ENCODE results near the gene SERPINE2. TPM values are rescaled to one million over a fixed set of nuclear protein-coding genes. Genes with fewer than 3 reads are reported as not detected.

SERPINE2 gene
- total RNA-seq, 1 donor from 2014 or later = 24.6 TPM

DNA sequence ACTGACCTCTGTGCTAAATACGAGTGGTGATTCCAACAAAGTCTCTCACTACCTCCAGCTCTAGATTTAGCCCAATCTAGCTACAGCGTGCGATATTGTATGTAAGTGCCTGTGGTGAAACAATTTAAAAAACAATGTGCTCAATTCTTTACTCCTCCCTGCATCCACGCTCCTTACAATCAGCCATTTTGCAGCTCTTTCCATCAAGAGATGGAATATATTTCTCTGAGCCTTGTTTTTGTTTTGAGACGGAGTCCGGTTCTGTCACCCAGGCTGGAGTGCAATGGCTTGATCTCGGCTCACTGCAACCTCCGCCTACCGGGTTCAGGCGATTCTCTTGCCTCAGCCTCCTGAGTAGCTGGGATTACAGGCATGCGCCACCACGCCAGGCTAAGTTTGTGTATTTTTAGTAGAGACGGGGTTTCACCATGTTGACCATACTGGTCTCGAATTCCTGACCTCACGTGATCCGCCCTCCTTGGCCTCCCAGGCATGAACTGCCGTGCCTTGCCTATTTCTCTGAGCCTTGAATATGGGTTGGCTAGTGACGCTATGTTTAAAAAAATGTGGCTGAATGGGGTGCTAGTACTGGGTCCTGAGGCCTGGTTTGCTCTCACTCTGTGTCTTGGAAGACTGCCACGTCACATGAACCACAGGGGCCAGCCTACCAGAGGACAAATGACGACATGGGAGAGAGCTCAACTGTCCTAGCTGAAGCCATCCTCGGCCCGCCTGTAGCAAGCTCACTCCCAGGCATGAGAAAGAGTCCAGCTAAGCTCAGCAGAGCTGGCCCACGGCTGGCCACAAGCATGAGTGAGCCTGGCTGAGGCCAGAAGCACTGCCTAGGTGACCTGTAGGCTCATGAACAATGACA lies 108.7 kb downstream of the SERPINE2 start:
- TF ChIP-seq, protein P1, sequence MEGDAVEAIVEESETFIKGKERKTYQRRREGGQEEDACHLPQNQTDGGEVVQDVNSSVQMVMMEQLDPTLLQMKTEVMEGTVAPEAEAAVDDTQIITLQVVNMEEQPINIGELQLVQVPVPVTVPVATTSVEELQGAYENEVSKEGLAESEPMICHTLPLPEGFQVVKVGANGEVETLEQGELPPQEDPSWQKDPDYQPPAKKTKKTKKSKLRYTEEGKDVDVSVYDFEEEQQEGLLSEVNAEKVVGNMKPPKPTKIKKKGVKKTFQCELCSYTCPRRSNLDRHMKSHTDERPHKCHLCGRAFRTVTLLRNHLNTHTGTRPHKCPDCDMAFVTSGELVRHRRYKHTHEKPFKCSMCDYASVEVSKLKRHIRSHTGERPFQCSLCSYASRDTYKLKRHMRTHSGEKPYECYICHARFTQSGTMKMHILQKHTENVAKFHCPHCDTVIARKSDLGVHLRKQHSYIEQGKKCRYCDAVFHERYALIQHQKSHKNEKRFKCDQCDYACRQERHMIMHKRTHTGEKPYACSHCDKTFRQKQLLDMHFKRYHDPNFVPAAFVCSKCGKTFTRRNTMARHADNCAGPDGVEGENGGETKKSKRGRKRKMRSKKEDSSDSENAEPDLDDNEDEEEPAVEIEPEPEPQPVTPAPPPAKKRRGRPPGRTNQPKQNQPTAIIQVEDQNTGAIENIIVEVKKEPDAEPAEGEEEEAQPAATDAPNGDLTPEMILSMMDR (IDR thresholded peaks at IDR 0.05; ENCODE audit: partially characterized antibody, unreplicated experiment) = no peak
- Mint-ChIP-seq H3K4me3 (ENCODE audit: unreplicated experiment) (no peak overlapping the region), H3K9me3 (ENCODE audit: unreplicated experiment) (peaks cover 4% of the 10 kb centered on the region), H3K27me3 (ENCODE audit: unreplicated experiment) (peaks cover 2% of the 10 kb centered on the region), H3K4me1 (ENCODE audit: low read depth, unreplicated experiment) (peaks cover 13% of the 10 kb centered on the region), H3K27ac (ENCODE audit: unreplicated experiment) (no peak overlapping the region), H3K36me3 (ENCODE audit: unreplicated experiment) (peaks cover 15% of the 10 kb centered on the region)
- no peak for DNase-seq

DNA sequence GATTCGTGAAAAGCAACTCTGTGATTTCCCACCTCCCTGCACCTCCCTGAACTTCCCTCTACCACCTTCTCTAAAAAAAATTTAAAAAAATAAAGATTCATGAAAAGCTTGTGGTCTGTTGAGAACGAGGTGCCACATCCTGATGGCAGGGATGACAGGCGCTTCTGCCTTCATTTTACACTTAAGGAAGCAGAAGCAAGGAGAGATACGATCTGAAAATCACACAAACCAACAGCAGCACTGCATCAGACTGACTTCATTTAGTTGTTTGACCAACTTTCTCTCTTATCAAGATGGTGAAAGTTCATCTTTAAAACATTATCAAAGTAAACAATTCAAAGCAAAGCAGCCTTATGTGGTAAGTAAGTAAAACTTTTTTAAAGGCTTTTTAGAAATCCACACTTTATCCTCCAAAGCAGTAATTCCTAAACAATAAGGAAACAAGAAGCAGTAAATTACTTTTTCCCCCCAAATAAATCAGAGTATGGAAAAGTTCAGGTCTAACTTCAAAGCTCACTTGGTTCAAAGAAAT lies 109.4 kb downstream of the SERPINE2 start:
- peaks cover 12% of the 10 kb centered on the region for H3K4me1 Mint-ChIP-seq (ENCODE audit: low read depth, unreplicated experiment)
- peaks cover 15% of the 10 kb centered on the region for H3K36me3 Mint-ChIP-seq (ENCODE audit: unreplicated experiment)
- no peak for DNase-seq
- peaks cover under 1% of the 10 kb centered on the region for H3K27me3 Mint-ChIP-seq (ENCODE audit: unreplicated experiment)
- TF ChIP-seq, protein P1 (IDR thresholded peaks at IDR 0.05; ENCODE audit: partially characterized antibody, unreplicated experiment) = no peak
- peaks cover 4% of the 10 kb centered on the region for H3K9me3 Mint-ChIP-seq (ENCODE audit: unreplicated experiment)
- no peak overlapping the region for H3K27ac Mint-ChIP-seq (ENCODE audit: unreplicated experiment)
- H3K4me3 Mint-ChIP-seq (ENCODE audit: unreplicated experiment) = no peak overlapping the region

DNA sequence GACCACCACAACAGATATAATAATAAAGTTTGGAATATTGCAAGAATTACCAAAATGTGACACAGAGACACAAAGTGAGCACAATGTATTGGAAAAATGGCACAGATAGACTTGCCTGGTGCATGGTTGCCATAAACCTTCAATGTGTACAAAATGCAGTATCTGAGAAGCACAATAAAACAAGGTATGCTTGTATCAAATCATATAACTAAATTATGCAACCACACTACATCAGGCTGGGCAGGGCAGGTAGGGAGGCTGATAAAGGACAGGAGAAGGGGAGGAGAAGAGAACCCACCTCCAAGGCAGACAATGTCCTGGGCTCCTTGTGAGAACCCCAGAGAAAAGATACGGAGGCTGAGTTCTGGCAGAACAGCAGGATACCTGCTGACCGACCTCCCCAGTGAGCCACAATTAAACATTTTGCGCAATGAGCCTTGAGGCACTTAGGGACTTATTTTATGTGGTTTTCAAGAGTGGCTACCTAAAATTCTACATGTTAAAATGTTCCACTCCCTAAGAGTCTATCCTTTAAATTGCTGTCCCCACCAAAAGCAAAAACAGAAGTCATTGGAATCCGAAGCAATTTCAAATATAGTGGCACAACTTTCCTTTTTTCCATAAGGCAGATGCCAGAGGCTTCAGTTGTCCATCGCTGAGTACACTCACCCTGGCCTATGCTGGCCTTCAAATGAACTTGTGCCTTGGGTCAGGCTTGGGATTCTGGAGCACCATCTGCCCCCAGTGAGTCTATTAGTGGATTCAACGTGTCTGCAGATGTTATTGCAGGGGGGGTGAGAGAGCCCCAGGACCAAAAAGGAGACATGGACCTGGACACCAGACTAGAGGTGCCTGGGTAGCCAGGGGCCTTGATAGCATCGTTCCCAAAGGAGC lies 110.7 kb downstream of the SERPINE2 start:
- Mint-ChIP-seq H3K36me3 (ENCODE audit: unreplicated experiment) (peaks cover 15% of the 10 kb centered on the region), H3K27me3 (ENCODE audit: unreplicated experiment) (no peaks in the 10 kb centered on the region), H3K9me3 (ENCODE audit: unreplicated experiment) (peaks cover 4% of the 10 kb centered on the region), H3K4me3 (ENCODE audit: unreplicated experiment) (no peak overlapping the region), H3K27ac (ENCODE audit: unreplicated experiment) (peak overlapping the region; percentile 52), H3K4me1 (ENCODE audit: low read depth, unreplicated experiment) (peaks cover 11% of the 10 kb centered on the region)
- TF ChIP-seq, protein P1 (IDR thresholded peaks at IDR 0.05; ENCODE audit: partially characterized antibody, unreplicated experiment) = no peak
- no peak for DNase-seq

DNA sequence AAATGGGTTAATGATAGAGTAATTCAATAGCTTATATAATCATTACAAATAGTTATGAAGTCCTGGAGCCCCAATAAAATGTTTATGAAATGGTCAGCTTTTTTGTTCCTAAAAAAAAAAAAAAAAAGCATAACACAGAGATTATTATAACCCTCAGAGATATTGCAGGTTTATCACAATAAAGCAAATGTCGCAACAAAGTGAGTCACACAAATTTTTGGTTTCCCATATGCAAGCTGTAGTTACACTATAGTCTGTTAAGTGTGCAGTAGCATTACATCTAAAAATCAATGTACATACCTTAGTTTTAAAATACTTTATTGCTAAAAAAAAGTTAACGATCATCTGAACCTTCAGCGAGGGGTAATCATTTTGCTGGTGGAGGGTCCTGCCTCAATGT lies 114.0 kb downstream of the SERPINE2 start:
- peaks cover 21% of the 10 kb centered on the region for H3K36me3 Mint-ChIP-seq (ENCODE audit: unreplicated experiment)
- peaks cover 4% of the 10 kb centered on the region for H3K9me3 Mint-ChIP-seq (ENCODE audit: unreplicated experiment)
- peaks cover 6% of the 10 kb centered on the region for H3K4me1 Mint-ChIP-seq (ENCODE audit: low read depth, unreplicated experiment)
- no peak overlapping the region for H3K4me3 Mint-ChIP-seq (ENCODE audit: unreplicated experiment)
- DNase-seq = no peak
- H3K27ac Mint-ChIP-seq (ENCODE audit: unreplicated experiment) = no peak overlapping the region
- H3K27me3 Mint-ChIP-seq (ENCODE audit: unreplicated experiment) = no peaks in the 10 kb centered on the region
- TF ChIP-seq, protein P1 (IDR thresholded peaks at IDR 0.05; ENCODE audit: partially characterized antibody, unreplicated experiment) = no peak

Other genes with a start within 250 kb of the SERPINE2 start
- 3.1 TPM for gene AP1S3, start 201.7 kb downstream of the SERPINE2 start, total RNA-seq (ENCODE audit: unreplicated experiment)
- gene WDFY1, start 94.0 kb downstream of the SERPINE2 start, total RNA-seq (ENCODE audit: unreplicated experiment) = 33.0 TPM
- 37.3 TPM for gene MRPL44, start 81.8 kb downstream of the SERPINE2 start, total RNA-seq (ENCODE audit: unreplicated experiment)